Hepatic stellate cell (primary cell): ENCODE data around the gene APLP2.
"Not testable (repeated sequence)": the region's sequence is repeated elsewhere in the genome, so short reads cannot be mapped to it uniquely, and the experiment has no call there.

Experiments
- DNase-seq: peaks from one replicate; pipeline ENCODE4 v3.0.0; 2011; ENCODE audit warnings: low spot score

Gene APLP2

DNA sequence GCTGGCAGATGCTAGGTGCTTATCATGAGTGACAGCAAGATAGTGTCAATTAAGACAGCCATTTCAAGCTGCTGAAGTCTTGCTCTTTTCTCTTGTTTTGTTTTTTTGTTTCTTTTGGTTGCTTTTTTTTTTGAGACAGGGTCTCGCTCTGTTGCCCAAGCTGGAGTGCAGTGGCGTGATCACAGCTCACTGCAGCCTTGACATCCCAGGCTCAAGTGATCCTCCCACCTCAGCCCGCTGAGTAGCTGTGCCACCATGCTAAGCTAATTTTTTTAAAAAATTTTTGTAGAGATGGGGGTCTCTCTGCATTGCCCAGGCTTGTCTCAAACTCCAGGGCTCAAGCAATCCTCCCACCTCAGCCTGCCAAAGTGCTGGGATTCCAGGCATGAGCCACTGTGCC, 102.3 kb downstream of the APLP2 start:
- not testable (repeated sequence) for DNase-seq

GRCh38 chr11:130174642-130175041, 104.9 kb downstream of the APLP2 start:
- DNase-seq, result no peak

GRCh38 chr11:130175898-130176297, 106.2 kb downstream of the APLP2 start:
- no peak for DNase-seq

DNA sequence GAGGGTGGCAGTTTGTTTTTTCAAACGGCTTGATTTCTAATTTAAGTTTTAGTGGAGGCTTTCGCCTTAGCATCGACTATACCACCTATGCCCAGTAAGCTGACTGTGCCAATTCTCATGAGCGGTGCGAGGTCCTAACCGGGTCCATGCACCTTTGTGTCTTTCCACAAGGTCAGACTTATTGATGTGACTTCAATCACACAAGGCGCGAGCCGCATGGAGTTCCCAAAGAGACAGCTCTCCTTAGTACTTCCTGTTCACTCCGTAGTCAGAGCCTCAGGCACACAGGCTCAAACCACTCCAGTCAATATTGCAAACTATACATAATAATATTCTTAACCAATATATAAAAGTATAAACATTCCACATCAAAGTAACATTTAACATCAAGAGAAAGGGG, 108.1 kb downstream of the APLP2 start:
- DNase-seq, result no peak

DNA sequence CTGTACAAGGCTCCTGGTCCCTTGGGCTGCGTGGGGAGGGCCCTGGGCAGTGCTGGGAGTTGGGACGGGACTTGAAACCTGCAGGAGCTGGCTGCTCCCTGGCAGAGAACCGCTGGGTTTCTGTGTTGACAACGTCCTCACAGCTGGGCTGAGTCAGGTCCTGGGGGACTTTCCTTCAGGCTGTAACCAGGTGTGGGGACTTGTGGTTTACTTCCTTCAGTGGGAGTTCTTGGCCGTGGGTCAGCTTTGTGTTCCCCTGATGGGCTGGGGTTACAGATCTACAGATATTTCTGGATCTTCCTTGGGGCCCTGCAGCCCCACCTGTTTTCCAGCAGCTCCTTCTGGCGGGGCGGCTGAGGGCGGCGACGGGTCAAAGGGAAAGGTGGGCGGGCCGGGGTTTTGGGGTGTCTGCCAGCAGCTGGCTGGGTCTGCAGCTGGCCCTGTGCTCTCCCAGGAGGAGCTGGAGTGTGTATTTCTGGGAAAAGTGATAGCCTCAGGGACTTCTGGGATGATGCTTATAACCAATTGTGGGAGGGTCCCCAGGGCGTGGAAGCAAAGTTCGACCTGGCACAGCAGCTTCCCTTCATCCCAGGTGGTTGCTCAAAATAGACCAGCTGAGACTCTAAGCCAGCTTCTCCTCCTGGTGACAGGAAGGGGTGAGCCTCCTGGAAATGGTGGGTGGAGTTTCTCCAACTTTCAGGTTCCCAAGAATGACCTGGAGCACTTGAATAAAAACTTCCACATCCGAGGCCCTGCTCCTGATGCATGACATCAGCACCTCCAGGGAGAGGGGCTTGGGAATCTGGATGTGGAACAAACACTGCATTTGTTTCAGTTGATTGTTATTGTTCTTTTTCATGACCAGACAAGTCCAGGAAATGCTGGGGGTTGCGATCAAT, 109.0 kb downstream of the APLP2 start:
- no peak for DNase-seq

- no peak for DNase-seq
These were observed 110.0 kb downstream of the APLP2 start for GRCh38 chr11:130179396-130180306.

DNA sequence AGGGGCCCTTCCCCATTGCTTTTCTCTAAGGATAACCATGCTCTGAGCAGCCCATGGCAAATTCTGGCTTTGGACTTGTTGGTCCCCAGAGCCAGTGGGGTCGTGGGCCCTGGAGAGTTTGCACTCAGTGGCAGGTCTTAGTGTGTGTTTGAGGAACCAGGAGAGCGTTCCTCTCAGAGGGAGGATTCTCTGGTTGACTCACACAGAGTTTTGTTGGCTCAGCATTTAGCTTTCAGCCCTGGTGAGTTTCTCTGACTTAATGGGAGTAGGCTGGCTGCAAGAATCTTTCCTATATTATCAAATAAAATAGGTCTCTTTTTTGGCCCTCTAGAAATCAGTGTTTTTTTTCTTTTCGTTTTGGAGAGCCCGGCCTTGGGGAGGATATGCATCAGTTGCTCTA, 110.8 kb downstream of the APLP2 start:
- no peak for DNase-seq

GRCh38 chr11:130180896-130181294, 111.2 kb downstream of the APLP2 start:
- no peak for DNase-seq

- peak; percentile 84 for DNase-seq
These were observed 111.9 kb downstream of the APLP2 start for GRCh38 chr11:130181295-130182272.

GRCh38 chr11:130183878-130184610, 114.3 kb downstream of the APLP2 start:
- DNase-seq, result no peak

DNA sequence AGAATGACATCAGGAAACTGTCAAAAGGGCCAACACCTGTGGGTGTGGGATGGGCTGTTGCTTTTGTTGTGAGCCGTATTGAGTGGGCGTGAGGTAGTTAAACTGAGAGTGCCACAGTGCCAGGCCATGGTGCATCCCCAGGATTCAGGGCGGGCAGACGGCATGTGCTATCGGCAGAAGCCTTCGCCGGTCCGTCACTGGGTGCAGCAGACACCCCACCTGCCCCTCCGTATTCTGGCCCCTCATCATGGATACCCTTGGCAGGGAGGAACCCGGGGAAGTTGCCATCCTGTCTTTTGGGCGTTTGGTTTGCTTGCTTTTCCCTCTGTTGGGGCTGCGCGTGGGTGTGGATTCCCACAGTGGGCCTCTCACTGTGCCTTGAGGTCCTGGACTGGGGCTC, 117.4 kb downstream of the APLP2 start:
- no peak for DNase-seq

- DNase-seq, result no peak
These were observed 118.4 kb downstream of the APLP2 start for GRCh38 chr11:130188047-130188446.

GRCh38 chr11:130188585-130189347, 119.1 kb downstream of the APLP2 start:
- no peak for DNase-seq

- DNase-seq, result no peak
These were observed 120.0 kb downstream of the APLP2 start for GRCh38 chr11:130189492-130190210.

GRCh38 chr11:130190371-130190881, 120.7 kb downstream of the APLP2 start:
- no peak for DNase-seq

DNA sequence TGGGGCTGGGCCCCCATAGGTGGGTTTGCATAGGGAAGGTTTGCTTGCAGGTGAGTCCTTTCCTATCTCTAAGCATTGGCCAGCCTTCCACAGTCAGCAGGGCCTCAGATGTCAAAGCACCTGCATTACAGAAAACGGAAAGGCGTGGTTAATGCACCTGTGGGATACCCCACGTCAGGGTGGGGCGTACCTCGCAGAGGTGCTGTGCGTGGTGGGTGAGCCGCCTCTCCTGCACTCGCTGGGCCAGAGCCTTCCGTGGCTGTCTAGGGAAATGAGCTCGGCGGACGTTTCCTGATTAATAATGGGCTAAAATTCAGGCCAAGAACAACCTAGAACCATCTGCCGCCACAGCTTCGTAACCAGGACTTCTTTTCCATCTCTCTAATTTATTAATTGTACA, 122.2 kb downstream of the APLP2 start:
- DNase-seq, result no peak

DNA sequence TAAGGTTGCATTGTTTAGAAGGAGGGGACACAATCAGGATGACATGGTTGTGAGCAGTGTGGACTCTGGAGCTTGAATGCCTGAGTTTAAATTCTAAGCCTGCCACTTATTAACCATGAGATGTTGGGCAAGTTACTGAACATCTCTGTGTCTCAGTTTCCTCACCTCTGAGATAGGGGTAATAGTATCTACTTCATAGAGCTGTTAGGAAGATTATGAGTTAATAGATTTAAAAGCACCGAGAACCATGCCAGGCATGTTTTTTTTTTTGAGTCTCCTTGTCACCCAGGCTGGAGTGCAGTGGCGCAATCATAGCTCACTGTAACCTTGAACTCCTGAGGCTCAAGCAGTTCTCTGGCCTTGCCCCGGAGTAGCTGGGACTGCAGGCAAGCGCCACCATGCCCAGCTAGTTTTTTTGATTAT, 123.2 kb downstream of the APLP2 start:
- DNase-seq, result no peak

DNA sequence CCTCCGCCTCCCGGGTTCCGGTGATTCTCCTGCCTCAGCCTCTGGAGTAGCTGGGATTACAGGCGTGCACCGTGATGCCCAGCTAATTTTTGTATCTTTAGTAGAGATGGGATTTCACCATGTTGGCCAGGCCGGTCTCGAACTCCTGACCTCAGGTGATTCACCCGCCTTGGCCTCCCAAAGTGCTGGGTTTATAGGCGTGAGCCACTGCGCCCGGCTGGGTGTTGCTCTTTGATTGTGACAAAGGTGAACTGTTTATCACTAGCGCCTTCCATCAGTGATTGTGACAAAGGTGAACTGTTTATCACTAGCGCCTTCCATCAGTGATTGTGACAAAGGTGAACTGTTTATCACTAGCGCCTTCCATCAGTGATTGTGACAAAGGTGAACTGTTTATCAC, 123.9 kb downstream of the APLP2 start:
- DNase-seq, result not testable (repeated sequence)
